Measurements from ENCODE around the gene SERPIND1.

SERPIND1 gene

DNA sequence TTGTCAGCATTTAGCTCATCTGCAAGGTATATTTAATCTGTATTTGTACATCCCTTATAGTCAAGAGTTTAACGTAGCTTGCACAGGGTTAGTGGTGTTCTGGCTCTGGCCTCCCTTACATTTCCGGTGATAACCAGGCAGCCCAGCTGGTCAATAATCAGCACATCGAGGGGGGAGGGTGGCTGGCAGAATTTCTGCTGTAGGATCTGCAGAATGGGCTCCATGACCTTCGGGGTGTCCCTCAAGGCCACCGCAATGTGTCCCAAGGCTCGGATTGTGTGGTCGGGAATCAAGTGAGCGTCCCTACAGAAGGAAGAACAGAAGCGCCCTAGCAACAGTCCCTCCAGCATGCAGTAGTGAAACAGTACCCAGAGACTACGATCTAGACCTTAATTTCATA, 25.1 kb downstream of the SERPIND1 start:
- Histone ChIP-seq H2AFZ (ENCODE audit: low read depth) (no peak overlapping the region), H3K4me3 (IDR thresholded peaks at IDR 0.05; ENCODE audit: insufficient read depth, low read depth, low read length) (no peak overlapping the region), H3K27ac (no peak overlapping the region), H3K36me3 (ENCODE audit: insufficient read depth) (no peaks in the 10 kb centered on the region), H3K27me3 (ENCODE audit: insufficient read depth, low read depth) (no peaks in the 10 kb centered on the region), H3K79me2 (ENCODE audit: insufficient read depth, low read depth) (no peaks in the 10 kb centered on the region), H4K20me1 (ENCODE audit: insufficient read depth) (no peaks in the 10 kb centered on the region), H3K4me1 (ENCODE audit: low read depth, poor library complexity, severe bottlenecking) (no peaks in the 10 kb centered on the region), H3K4me2 (no peak overlapping the region), H3K9ac (no peak overlapping the region)
- TF ChIP-seq, protein P1, sequence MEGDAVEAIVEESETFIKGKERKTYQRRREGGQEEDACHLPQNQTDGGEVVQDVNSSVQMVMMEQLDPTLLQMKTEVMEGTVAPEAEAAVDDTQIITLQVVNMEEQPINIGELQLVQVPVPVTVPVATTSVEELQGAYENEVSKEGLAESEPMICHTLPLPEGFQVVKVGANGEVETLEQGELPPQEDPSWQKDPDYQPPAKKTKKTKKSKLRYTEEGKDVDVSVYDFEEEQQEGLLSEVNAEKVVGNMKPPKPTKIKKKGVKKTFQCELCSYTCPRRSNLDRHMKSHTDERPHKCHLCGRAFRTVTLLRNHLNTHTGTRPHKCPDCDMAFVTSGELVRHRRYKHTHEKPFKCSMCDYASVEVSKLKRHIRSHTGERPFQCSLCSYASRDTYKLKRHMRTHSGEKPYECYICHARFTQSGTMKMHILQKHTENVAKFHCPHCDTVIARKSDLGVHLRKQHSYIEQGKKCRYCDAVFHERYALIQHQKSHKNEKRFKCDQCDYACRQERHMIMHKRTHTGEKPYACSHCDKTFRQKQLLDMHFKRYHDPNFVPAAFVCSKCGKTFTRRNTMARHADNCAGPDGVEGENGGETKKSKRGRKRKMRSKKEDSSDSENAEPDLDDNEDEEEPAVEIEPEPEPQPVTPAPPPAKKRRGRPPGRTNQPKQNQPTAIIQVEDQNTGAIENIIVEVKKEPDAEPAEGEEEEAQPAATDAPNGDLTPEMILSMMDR (conservative IDR thresholded peaks at IDR 0.05; ENCODE audit: low read depth, low read length): no peak

DNA sequence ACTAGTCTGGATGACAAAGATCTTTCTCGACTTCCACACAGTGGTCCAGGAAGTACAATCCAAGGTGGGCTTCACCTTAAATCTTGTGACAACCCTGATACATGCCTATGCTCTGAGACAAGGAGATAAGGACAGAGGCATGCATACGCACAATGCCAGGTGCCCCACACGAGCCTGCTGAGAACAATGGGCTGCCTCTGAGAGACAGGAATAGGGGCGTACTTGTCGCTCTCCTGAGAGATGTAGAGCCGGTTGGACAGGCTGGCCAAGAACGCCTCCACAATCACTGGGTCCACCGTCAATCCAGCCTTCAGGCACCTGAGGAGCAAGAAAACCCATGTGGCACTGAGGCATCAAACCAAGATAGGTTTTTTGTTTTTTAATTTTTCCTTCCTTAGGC, 25.5 kb downstream of the SERPIND1 start:
- Histone ChIP-seq H2AFZ (ENCODE audit: low read depth) (no peak overlapping the region), H4K20me1 (ENCODE audit: insufficient read depth) (no peaks in the 10 kb centered on the region), H3K27me3 (ENCODE audit: insufficient read depth, low read depth) (no peaks in the 10 kb centered on the region), H3K36me3 (ENCODE audit: insufficient read depth) (no peaks in the 10 kb centered on the region), H3K4me2 (no peak overlapping the region), H3K27ac (no peak overlapping the region), H3K4me1 (ENCODE audit: low read depth, poor library complexity, severe bottlenecking) (no peaks in the 10 kb centered on the region), H3K9ac (no peak overlapping the region), H3K4me3 (IDR thresholded peaks at IDR 0.05; ENCODE audit: insufficient read depth, low read depth, low read length) (no peak overlapping the region), H3K79me2 (ENCODE audit: insufficient read depth, low read depth) (no peaks in the 10 kb centered on the region)
- TF ChIP-seq, protein P1 (conservative IDR thresholded peaks at IDR 0.05; ENCODE audit: low read depth, low read length): no peak

DNA sequence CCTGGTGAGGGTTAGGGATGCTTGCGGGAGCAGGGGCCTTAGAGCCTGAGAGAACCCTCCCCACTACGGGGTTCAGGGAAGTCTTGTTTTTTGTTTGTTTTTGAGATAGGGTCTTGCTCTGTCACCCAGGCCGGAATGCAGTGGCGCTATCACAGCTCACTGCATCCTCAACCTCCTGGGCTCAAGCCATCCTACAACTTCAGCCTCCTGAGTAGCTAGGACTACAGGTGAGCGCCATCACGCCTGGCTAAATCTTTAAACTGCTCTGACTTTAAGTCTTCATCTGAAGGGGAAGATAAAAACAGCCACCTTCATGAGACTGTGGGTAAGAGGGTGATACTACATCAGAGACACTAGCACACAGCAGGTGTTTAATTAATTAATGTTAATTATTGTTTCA, 28.5 kb downstream of the SERPIND1 start:
- Histone ChIP-seq H2AFZ (ENCODE audit: low read depth) (no peak overlapping the region), H3K4me3 (IDR thresholded peaks at IDR 0.05; ENCODE audit: insufficient read depth, low read depth, low read length) (no peak overlapping the region), H4K20me1 (ENCODE audit: insufficient read depth) (no peaks in the 10 kb centered on the region), H3K27ac (no peak overlapping the region), H3K36me3 (ENCODE audit: insufficient read depth) (no peaks in the 10 kb centered on the region), H3K27me3 (ENCODE audit: insufficient read depth, low read depth) (no peaks in the 10 kb centered on the region), H3K4me1 (ENCODE audit: low read depth, poor library complexity, severe bottlenecking) (no peaks in the 10 kb centered on the region), H3K4me2 (no peak overlapping the region), H3K79me2 (ENCODE audit: insufficient read depth, low read depth) (no peaks in the 10 kb centered on the region), H3K9ac (no peak overlapping the region)
- TF ChIP-seq, protein P1 (conservative IDR thresholded peaks at IDR 0.05; ENCODE audit: low read depth, low read length): no peak

DNA sequence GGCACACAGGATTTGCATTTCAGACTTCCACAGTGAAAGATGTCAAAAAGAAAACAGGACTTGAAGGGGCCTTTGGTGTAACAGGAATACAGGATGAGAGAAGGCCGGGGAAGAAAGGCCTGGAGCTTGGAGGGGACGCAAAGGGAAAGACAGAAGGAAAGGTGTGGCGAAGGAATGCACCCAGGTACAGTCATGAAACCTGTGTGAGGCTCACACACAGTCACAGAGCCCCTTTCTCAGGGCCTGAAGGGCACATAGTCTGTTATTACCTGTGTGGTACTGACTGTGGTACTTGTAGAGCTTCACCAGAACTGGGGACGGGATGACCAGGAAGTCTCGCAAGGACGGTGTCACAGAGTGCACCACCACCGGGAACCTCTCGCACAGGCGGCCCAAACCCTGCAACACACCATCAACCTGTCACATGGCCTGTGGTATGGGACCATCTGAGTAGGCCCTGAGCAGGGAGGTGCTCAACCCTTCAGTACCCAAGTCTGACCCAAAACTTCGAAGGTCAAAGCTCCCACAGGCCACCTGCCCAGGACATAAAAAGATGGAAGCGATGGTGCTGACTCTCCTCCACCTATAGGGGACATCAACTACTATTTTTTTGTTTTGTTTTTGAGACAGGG, 29.1 kb downstream of the SERPIND1 start:
- no peak overlapping the region for H3K4me2 ChIP-seq
- H3K36me3 ChIP-seq (ENCODE audit: insufficient read depth): no peaks in the 10 kb centered on the region
- TF ChIP-seq, protein P1 (conservative IDR thresholded peaks at IDR 0.05; ENCODE audit: low read depth, low read length): no peak
- H3K4me3 ChIP-seq (IDR thresholded peaks at IDR 0.05; ENCODE audit: insufficient read depth, low read depth, low read length): no peak overlapping the region
- no peak overlapping the region for H2AFZ ChIP-seq (ENCODE audit: low read depth)
- no peaks in the 10 kb centered on the region for H4K20me1 ChIP-seq (ENCODE audit: insufficient read depth)
- H3K9ac ChIP-seq: no peak overlapping the region
- H3K27ac ChIP-seq: no peak overlapping the region
- H3K4me1 ChIP-seq (ENCODE audit: low read depth, poor library complexity, severe bottlenecking): no peaks in the 10 kb centered on the region
- no peaks in the 10 kb centered on the region for H3K27me3 ChIP-seq (ENCODE audit: insufficient read depth, low read depth)
- no peaks in the 10 kb centered on the region for H3K79me2 ChIP-seq (ENCODE audit: insufficient read depth, low read depth)
